ENCODE data around the gene ESRRG.

The ESRRG gene

DNA sequence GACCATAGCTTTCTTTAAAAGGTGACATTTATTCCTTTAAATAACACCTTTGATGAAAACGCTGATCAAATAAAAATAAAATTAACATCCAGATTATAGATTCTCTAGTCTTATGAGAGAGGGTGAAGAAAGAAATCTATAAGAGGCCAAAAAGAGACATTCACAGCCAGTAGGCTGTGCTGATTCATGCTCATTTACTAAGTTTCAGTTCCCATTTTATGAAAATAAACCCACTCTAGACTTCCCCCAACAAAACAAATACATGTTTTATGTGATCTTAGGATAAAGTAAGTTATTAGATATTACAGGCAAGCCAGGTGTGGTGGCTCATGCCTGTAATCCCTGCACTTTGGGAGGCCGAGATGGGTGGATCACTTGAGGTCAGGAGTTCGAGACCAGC, 21.1 kb downstream of the ESRRG start:
- DNase-seq: no peak

DNA sequence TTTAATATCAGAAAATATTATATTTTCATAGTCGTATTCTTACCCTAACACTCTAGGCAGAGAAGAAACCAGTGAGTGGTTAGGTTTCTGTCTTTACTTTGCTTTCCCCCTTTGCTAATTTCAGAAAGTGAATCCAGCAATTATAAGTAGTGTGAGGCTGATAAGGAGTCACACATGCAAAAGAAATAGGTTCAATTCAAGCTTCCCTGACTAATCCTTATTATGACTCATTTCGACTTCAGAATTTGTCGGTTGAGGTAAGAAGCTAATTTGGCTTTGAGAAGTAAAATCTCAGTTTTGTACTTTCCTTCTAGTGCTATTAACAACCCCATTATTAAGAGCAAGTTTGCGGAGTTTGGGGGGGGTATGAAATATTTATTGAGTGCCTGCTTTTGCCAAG, 22.4 kb downstream of the ESRRG start:
- no peak for DNase-seq

DNA sequence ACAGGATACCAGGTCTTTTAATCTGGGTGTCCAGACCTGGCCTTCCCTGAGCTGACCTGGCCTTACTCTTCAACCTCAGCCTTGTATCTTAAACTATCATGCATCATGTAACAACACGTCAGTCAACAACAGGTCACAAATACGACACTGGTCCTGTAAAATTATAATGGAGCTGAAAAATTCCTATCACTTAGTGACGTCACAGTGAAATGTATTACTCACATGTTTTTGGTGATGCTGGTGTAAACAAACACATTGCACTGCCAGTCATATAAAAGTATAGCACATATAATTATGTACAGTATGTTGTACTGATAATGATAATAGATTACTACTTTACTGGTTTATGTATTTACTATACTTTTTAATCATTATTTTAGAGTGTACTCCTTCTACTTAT, 31.5 kb downstream of the ESRRG start:
- DNase-seq: no peak

DNA sequence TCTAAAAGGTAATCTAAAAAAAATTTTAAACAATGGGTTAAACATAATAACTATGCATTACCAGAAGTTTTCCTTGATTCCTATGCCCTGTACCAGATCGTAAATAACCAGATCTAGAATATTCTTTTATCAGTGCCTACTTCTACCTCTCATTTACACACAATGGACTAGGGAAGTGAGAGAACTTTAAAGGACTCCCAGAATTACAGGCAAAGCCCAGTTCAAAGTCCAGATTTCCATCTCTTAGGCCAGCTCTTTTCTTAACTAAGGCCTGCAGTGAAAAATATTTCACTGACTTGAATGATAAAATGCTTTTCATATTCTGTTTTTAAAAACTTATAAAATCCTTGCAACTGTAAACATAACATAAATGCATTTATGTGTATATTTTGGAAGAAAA, 32.6 kb downstream of the ESRRG start:
- DNase-seq: no peak

DNA sequence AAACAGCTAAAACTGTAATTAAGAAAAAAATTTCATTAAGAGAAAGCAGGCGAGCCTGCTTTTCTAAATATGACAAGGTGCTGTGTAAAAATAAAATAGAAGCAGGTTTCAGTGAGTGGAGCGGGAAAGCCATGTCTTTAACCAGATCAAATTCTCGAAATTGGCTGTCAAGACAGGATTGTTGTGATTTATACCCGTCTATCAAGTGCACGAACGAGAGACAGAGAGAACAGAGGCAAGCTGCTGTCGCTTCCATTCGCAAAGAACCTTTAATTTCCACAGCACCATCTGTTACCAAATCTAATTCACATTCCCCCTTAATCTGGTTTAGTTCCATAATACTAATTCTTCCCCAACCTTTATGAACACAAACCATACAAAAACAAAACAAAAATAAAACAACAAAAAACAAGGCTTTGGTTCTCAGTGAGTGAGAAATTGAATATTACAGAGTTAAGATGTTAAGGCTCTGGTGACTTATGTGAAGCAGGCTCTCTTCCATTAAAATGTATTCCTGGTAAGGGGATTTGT, 35.0 kb downstream of the ESRRG start:
- DNase-seq: no peak

DNA sequence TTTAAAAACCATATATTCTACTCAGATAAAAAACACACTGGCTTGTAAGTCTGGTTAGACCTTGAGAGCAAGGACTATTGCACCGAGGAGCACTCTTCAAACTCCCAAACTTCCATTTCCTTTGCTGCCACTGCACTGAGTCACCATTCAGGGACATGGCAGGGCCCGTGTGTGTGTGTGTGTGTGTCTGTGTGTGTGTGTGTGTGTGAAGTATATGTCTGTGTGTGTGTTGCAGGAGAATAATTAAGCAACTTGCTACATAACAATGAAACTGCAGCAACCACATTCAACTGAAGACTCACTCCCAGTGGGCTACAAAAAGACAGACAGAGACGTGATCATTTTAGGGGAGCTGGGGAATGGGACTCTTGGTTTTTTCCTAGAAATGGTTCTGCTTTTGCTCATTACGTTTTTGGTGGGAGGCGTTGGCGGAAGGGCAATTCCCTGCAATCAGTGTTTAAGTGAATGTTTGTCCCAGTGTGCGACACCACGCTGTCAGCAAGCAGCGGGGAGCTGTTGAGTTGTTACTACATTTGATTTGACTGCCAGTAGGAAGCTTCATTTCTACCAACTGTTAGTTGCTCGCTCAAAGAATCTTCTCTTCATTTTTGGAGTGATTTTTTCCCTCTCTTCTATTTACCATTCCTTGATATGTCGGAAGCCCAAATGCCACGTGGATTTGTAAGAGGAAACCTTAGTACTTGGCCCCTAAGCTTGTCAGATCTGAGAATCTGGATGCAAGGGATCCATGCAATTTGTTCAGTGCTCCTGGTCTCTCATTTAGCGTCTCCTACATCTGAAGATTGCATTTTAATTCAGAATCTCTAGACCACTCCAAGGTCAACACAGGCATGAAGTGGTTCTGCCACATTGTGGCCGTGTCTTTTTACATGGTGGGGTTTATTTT, 36.1 kb downstream of the ESRRG start:
- no peak for DNase-seq

DNA sequence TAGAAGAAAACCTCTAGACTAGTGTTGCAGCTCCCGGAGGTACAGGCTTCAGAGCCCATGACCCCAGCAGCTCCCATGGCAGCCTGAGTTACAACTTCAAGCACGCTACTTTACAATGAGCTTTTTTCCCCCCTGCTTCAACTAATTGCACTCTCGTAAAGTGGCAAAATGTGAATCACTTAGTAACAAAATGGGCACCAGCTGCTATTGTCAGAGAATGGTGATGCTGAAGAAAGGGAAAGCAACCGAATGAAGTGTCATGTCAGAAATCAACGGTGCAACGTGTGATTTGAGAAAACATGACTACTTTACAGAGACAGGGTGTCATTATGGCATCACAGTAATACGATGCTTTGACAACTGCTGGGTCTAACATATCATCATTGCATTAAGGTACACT, 40.5 kb downstream of the ESRRG start:
- DNase-seq: no peak

DNA sequence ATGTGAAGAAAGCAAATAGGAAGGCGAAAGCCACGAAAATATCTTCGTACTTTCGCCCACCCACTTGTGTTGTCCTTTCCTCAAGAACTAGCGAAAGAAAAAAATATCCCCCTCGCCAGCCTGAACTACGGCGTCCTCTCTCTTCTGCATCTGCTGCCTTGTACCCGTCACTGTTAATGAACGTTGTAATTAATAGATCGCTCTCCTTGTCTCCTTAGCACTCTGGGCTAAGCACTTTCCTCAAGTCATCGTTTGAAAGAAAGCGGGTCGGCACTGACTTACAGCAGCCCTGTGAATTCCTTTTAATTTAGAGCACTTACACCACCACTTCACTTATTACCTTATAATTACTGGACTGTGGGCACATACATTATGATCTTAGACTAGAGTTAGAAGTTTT, 44.1 kb downstream of the ESRRG start:
- DNase-seq: no peak

DNA sequence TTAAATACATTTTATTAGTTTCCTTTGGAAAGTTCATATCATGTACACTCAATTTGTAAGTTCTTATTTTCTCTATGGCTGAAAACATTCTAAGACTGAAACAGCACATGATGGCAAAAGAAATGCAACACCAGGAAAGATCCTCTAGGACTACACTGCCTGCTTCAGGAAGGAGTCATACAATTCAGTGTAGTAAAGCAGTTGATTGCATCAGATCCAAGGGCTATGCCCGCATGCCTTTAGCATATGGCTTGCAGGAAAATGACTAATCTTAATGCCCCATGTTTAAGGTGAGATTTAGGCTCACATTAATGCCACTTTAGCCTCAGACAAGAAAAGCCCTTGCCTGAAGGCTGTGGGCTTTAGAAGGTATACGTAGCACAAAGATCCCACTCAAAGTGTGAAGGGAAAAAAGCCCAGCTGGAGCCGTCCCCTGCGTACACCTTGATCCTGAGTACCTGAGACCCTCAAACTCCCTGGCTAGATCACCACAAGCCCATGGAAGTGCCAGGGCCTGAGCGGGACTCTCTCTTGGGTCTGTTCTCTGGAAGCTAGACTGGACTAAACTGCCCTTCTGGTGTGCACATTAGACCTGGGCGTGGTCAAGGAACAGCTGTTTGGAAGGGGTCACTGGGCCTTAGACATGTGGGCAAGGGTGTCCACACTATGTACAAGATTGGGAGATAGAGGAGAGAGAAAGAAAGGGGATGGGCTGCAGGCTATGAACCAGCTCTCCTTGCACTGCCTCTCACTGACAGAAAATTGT, 52.9 kb downstream of the ESRRG start:
- no peak for DNase-seq

DNA sequence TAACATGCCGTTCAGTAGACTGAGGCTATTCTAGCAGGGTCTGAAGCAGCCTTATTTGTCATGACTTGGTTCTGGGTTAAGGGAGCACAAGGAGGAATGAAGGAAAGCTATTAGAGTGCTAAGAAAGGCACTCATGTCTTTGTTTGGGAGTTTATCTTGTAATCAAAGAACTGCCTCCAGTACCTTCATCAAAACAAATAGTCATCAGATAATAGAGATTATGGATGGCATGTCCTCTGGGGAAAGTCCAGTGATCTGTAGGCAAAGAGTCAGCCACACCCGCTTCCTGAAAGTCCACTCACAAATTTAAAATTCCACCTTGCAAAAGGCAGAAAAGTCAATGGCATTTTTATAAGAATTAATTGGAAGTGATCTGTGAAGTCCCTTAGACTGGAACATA, 56.8 kb downstream of the ESRRG start:
- DNase-seq: no peak

DNA sequence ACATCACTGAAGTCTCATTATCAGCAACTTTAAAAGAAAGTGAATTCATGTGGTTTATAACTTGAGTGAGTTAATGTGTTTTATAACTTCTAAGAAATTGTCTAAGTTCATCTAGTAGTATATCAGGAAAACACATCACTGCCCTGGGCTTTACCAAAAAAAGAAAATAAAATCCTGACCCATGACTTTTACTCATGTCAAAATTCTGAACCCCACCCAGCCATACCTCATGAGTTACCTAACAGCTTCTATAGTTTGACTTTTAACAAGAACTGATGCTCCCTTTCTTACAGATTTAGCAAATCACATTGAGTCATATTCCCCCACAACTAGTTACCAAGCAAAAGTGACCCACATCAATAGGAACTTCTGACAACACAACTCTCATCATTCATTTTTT, 57.4 kb downstream of the ESRRG start:
- no peak for DNase-seq

DNA sequence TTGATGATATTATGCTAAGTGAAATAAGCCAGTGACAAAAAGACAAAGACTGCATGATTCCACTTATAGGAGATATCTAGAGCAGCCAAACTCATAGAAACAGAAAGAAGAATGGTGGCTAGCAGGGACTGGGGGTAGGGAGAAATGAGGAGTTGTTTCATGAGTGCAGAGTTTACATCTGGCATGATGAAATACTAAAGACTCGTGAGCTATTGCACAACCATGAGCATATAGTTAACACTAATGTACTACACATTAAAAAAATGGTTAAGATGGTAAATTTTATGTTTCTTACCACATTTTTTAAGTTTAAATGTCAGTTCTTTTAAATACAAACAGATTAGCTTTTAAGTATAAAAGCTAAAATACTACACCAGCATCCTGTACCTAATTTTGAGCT, 57.8 kb downstream of the ESRRG start:
- no peak for DNase-seq

DNA sequence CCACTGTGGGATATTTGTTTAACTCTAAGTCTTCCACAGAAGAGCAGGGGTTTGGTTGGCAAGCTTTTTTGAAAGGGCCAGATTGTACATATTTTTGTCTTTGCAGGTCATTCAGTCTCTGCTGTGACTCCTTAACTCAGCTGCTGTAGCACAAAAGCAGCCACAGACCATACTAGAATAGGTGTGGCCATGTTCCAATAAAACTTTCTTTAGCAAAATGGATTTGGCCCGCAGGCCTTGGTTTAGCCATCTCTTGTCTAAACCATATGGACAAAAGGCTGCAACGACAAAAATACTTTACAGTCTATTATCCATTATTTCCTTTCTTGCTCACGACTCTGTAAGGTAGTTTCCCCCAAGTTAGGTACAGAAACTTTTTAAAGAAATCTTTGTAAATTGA, 60.5 kb downstream of the ESRRG start:
- DNase-seq: no peak

DNA sequence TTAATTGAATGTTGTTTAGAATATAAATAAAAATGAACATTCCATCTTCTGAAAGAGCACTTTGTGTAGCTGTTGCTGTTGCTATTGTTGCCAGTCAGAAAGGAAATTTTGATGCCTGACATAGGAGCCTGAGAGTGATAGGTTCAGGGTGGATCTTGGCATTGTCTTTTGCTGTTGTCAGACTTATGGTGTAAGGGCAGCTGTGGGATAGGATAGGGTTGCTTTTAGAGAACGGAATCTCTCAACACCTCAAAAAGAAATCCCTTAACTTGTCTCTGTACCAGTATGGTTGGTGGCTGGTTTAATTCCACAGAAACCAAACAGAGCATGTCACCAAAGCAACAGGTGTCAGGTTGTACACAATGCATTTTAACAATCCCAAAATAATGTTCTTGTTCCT, 62.7 kb downstream of the ESRRG start:
- DNase-seq: no peak

DNA sequence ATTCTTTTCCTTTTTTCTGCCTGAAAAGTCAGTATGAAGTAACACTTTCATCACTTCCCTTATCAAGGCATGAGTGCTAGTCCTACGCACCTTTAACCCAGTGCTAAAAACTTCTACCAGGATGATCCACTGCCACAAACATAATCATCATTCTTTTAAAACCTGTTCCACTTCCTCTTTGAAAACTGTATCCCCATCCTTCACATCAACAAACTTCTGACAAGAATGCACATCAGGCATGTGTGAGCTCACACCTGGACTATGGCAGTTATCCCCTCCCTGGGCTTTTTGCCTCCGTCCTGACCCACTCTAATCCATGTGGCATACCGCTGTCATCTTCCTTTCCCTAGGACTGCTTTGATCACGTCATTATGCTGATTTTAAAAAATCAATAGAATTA, 70.2 kb downstream of the ESRRG start:
- no peak for DNase-seq

DNA sequence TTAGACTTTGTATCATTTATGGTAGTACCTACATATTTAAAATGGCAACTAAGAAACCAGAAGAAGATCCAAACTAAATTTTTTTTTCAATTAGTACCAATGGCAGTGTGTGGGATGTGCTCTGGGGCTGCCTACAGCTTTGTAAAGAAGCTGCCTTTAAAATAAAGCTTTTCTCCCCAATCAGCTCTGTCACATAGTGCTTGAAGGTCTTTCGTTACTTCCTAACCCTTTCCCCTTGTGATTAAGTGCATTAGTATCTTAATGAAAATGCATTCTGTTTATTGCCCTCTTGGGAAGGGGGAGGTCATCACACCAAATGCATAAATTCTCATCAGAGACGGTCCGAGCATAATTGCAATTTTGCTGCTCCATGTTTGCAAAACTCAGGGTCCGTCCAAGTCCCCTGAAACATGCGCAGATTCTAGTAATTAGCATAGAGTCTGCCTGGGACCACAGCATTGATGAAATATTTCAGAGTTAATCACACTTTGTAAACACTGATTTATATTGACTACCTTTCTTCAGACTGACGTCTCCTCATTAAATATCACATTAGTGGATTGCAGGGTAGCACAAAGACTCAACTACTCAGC, 71.3 kb downstream of the ESRRG start:
- DNase-seq: no peak

DNA sequence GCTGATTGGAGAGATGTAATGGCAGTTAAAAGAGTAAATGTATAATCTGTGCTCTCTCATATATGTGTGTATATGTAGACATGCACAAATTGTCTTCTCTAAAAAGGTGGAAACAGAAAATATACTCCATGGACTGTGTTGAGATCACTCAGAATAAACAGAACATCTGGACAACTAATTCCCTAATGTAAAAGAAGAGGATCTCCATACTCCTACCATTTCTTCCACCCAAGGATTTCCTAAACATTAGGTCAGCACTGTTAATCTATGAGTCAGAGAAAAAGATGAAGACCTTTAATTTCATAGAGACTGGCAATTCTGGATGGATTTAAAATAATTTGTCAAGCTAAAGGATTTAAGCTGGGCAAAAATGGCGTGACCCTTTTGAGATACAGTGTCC, 80.1 kb downstream of the ESRRG start:
- DNase-seq: no peak

DNA sequence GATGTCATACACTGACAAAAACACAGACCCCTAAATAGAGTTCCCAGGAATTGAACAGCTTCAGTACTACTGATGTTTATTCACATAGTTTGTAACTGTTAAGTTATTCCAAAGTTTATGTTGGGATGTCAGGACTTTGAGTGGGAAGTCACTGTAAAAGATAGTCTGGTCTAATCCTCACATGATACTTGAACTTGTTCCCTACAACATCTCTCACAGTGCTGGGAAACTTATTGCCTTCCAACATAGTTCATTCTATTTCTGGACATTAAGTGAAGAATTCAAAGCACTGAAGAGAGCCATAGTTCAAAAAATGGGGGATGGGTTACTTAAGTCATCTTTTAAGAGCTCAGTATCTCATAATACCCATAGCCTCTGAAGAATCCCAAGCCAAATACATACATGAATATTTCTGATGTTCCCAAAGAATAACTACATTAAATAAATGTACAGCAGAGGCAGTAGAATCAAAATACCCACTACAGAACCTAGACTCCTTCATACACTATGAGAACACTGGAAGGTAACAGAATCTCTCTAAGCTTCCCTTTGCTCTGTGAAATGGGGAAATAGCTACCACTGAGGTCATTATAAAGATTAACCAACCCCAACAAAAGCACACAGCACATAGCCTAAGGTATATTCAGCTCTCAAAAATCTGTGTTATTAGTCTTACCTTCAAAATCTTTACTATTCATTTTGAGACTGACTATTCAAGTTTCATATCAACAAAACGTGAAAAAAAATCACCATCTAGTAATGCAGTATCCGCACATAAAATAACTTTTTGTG, 81.4 kb downstream of the ESRRG start:
- DNase-seq: no peak

DNA sequence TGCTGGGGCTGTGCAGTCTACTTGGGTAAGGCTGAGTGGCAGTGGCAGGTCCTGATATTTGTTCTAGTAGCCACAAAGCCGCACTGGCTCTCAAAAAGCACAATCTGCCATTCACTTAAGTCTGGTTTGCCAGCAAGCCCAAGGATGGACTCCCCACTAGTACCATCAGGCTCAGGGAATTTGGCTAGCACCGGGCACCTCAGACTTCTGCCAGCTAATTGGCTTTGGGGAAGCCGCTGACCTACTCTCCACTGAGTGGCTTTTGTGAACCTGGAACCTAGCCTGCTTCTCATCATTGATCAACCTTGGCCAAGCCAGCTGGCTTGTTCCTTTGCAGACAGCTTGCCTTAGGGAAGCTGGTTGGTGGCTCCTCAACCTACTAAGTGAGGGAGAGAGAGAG, 83.1 kb downstream of the ESRRG start:
- DNase-seq: no peak

DNA sequence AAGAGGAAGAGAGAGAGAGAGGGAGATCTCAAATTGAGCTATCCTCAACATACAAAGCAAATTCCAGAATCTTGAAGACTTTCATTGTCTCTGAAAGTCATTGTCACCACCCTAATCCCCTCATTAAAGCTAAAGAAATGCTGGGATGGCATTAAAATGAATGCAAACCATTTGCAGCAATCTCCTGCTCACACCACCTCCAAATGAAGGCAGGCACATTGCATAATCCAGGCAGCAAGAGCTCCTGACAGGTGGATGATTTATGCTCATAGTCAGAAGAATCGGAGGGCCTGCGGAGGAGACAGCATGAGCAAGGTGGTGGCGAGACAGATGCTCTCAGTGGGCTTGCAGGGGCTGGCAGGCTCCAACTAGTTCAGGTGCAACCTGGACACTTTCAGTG, 90.2 kb downstream of the ESRRG start:
- DNase-seq: no peak

DNA sequence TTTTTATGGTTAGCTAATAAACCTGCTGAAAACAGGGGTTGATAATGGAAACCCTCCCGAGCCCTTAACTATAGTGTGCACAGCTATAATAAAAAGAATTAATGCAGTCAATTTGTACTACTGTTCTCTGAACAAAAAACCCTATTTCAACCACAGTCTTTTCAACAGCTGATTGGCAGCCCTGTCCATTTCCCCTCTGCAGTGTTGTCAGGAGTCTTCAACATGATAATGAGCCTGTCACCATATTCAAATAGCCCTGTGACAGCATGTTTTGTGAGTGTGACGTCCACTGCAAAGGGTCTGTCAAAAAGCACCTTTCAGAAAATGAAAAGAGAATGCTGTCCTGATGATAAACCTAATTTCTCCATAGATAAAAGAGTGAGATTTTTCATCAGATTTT, 92.7 kb downstream of the ESRRG start:
- DNase-seq: no peak

DNA sequence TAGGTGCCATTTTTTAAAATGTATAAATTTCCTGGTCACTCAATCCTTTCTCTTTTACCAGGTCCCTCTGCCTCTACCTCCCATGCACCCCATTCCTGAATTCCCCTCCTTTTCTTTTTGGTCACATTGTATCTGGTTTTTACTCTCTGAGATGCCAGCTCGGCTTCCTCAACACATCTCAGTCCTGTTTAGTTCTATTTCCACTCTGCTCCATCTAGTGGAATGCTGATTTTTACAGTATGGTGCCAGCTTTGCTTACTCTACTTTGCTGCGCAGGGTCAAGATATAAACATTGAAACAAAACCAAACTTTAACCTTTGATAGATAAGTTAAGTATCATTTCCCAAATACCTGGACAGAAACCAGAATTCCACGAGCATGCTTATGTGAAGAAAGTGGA, 96.0 kb downstream of the ESRRG start:
- DNase-seq: no peak
